Esophagus squamous epithelium (tissue), 5 donors: ENCODE measurements around the gene DNAJC4. TPM values are rescaled to one million over a fixed set of nuclear protein-coding genes. Genes with fewer than 3 reads are reported as not detected.
A peak's percentile ranks its signal among the peaks of the same experiment; 100 is the strongest.

Experiments
- DNase-seq: peaks from one replicate; lab custom pipeline; 2025; lab: John Stamatoyannopoulos, UW
- H3K27ac ChIP-seq, 4 donors: fragments of 200-600 bp; sonication (generic); one replicate each; pipeline ENCODE4 v1.5.1; 2016 to 2019; ENCODE audit warnings: mild to moderate bottlenecking in 1 of 4
- H3K27me3 ChIP-seq, 4 donors: fragments of 200-600 bp; sonication (generic); 1 replicate in 3 of 4; 2 replicates in 1 of 4; pipeline versions ENCODE4 v1.5.1 to v1.6.0; 2017 to 2021; ENCODE audit warnings: antibody characterized with exemption in 1 of 4
- H3K36me3 ChIP-seq, 3 donors: fragments of 200-600 bp; sonication (generic); one replicate each; pipeline ENCODE4 v1.5.1; 2016 to 2019
- H3K4me1 ChIP-seq, 3 donors: fragments of 200-600 bp; sonication (generic); one replicate each; pipeline ENCODE4 v1.5.1; 2017 to 2019
- H3K4me3 ChIP-seq, 4 donors: fragments of 200-600 bp; sonication (generic); 1 replicate in 3 of 4; 2 replicates in 1 of 4; pipeline ENCODE4 v1.5.1; 2016 to 2019; ENCODE audit warnings: mild to moderate bottlenecking in 2 of 4, moderate library complexity in 1 of 4
- H3K9me3 ChIP-seq, 3 donors: fragments of 200-600 bp; sonication (generic); one replicate each; pipeline ENCODE4 v1.5.1; 2016 to 2019
- POLR2A ChIP-seq, 4 donors: fragments of 450-650 bp; IDR thresholded peaks; one replicate each; pipeline ENCODE4 v1.6.1; 2017; ENCODE audit warnings: antibody characterized with exemption in 4 of 4, mild to moderate bottlenecking in 4 of 4, moderate library complexity in 3 of 4
- WGBS, 2 donors: methylation state at CpG; one replicate each; pipeline ENCODE4 v1.1.5; 2018; 5-methylcytosine and 5-hydroxymethylcytosine counted together
- intact Hi-C: fragments of 100-400 bp; cut with DNase I; formaldehyde crosslinking; loops from one replicate; pipeline ENCODE4 v1.15.0; 2022
- total RNA-seq, 4 donors: library from RNA; depleted of rRNA; stranded (reverse); fragments of >200 nt; gene quantifications; one replicate each; pipeline ENCODE4 v1.1.0, GENCODE V29; 2016
- TF ChIP-seq, protein P1 (sequence below), 6 experiments: fragments of 450-650 bp in 4 of 6; fragments of 200-600 bp in 2 of 6; sonication (generic) in 2 of 6; IDR thresholded peaks; one replicate each; pipeline ENCODE4 v1.5.1; 2016 to 2019; ENCODE audit warnings: antibody characterized with exemption in 6 of 6, mild to moderate bottlenecking in 4 of 6, moderate library complexity in 4 of 6
- donor health status: DM: yes; HTN: yes; CAD: no.

DNAJC4 gene
- total RNA-seq, 4 donors from 2014 or later = 8.9 to 27.1 (median 16.8) TPM

DNA sequence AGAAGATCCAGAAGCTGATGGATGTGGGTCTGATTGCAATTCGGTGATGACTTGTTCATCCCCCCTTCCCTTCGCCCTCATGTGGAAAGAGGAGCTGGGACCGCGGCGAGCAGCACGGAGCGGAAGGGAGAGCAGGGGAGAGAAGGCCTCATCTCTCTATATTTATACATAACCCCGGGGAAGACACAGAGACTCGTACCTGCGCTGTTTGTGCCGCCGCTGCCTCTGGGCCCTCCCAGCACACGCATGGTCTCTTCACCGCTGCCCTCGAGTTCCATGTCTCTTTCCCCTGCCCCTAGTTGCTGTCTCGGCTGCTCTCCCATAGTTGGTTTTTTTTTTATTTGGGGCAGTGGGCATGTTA lies 26.3 kb upstream of the DNAJC4 start:
- no peak for DNase-seq
- intact Hi-C loops = loop anchor here (5.0 kb wide), 1 partner anchor 98 kb away; the partner anchor contains the start of gene CATSPERZ
- 83% methylated on average over 16 of the region's 16 CpGs for WGBS, 2 donors
- Histone ChIP-seq H3K27ac (peak overlapping the region in 1 of 4 donors; percentile 38), H3K9me3 (no peaks in the 10 kb centered on the region), H3K36me3 (peaks cover 13 to 84% (median 40%) of the 10 kb centered on the region in 3 donors), H3K4me1 (peaks cover 4 to 52% (median 8%) of the 10 kb centered on the region in 3 donors), H3K27me3 (no peaks in the 10 kb centered on the region), H3K4me3 (no peak overlapping the region)
- no peak for TF ChIP-seq POLR2A (IDR thresholded peaks at IDR 0.05)
- TF ChIP-seq, protein P1, sequence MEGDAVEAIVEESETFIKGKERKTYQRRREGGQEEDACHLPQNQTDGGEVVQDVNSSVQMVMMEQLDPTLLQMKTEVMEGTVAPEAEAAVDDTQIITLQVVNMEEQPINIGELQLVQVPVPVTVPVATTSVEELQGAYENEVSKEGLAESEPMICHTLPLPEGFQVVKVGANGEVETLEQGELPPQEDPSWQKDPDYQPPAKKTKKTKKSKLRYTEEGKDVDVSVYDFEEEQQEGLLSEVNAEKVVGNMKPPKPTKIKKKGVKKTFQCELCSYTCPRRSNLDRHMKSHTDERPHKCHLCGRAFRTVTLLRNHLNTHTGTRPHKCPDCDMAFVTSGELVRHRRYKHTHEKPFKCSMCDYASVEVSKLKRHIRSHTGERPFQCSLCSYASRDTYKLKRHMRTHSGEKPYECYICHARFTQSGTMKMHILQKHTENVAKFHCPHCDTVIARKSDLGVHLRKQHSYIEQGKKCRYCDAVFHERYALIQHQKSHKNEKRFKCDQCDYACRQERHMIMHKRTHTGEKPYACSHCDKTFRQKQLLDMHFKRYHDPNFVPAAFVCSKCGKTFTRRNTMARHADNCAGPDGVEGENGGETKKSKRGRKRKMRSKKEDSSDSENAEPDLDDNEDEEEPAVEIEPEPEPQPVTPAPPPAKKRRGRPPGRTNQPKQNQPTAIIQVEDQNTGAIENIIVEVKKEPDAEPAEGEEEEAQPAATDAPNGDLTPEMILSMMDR (IDR thresholded peaks at IDR 0.05) = no peak

- WGBS, 2 donors = 19 to 30% methylated on average over 7 of the region's 7 CpGs
These were observed 25.8 kb upstream of the DNAJC4 start for GRCh38 chr11:64204464-64204989.

DNA sequence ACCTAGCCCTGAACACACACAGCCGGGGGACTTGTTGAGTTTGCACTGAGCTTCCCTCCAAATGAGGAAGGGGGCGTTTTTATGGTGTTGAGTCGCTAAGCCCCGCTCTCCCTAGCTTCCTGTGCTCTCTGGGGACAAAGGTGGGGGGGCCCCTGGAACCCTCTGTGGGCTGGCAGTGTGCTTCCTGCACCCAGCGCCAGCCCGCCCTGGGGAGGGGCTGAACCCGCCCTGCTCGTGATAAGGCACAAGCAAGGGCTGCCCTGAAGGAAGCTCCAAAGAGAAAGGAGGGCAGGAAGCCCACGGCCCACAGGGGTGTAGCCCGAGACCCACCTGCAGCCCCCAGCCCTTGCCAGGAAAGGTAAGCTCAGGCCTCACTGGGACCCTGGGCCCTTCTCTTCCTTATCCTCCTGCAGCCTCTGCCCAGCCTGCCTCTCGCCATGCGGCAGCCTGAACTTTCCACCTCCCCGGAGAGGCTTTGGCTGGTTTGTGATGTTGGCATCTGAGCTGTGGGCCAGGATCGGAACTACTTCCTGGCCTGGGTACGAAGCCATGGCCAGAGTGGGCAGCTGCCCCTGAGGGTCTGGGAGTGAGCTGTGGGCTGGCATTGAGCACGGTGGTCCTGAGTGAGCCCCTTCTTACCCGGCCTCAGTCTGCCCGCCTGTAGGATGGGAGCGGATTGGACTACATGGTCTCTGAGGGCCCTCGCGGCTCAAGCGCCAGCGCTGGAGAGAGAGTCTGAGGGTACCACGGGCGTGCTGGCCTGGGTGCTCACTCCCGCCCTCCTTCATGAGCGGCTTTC lies 23.7 kb upstream of the DNAJC4 start, which contains the start of gene FERMT3:
Gene FERMT3, plus strand, starts transcription at position 265 of the 799 bp plus-strand sequence. CDS start 644 bp downstream, outside the sequence.
- H3K4me3 ChIP-seq = peak within 1 kb of the TSS; percentile 29 to 64 (median 42)
- 42% methylated on average over 7 of the region's 27 CpGs; no CpG with 5 or more reads in 1 of the 2 donors for WGBS, 2 donors
- intact Hi-C loops = no loop called here
- no peaks in the 10 kb centered on the region for H3K9me3 ChIP-seq
- peaks cover 4 to 52% (median 8%) of the 10 kb centered on the region in 3 donors for H3K4me1 ChIP-seq
- no peak for DNase-seq
- TF ChIP-seq, protein P1 (IDR thresholded peaks at IDR 0.05) = peak in 1 of 6 experiments; percentile 7
- peak in 1 of 4 donors; percentile 55 for TF ChIP-seq POLR2A (IDR thresholded peaks at IDR 0.05)
- H3K36me3 ChIP-seq = peaks cover 13 to 73% (median 18%) of the 10 kb centered on the region in 3 donors
- H3K27me3 ChIP-seq = no peaks in the 10 kb centered on the region
- peak within 1 kb of the TSS; percentile 76 to 89 (median 82) for H3K27ac ChIP-seq

More at GRCh38 chr11:64204464-64204989, 25.8 kb upstream of the DNAJC4 start:
- no peaks in the 10 kb centered on the region for H3K27me3 ChIP-seq
- no peak overlapping the region for H3K4me3 ChIP-seq
- intact Hi-C loops = loop anchor here (5.0 kb wide), 1 partner anchor 98 kb away; the partner anchor contains the start of gene CATSPERZ
- peaks cover 13 to 79% (median 37%) of the 10 kb centered on the region in 3 donors for H3K36me3 ChIP-seq
- TF ChIP-seq, protein P1 (IDR thresholded peaks at IDR 0.05) = peak; percentile 66 to 87 (median 73)
- no peak for TF ChIP-seq POLR2A (IDR thresholded peaks at IDR 0.05)
- peak overlapping the region in 3 of 4 donors; percentile 38 to 89 (median 87) for H3K27ac ChIP-seq
- peaks cover 4 to 52% (median 8%) of the 10 kb centered on the region in 3 donors for H3K4me1 ChIP-seq
- H3K9me3 ChIP-seq = no peaks in the 10 kb centered on the region
- no peak for DNase-seq

DNA sequence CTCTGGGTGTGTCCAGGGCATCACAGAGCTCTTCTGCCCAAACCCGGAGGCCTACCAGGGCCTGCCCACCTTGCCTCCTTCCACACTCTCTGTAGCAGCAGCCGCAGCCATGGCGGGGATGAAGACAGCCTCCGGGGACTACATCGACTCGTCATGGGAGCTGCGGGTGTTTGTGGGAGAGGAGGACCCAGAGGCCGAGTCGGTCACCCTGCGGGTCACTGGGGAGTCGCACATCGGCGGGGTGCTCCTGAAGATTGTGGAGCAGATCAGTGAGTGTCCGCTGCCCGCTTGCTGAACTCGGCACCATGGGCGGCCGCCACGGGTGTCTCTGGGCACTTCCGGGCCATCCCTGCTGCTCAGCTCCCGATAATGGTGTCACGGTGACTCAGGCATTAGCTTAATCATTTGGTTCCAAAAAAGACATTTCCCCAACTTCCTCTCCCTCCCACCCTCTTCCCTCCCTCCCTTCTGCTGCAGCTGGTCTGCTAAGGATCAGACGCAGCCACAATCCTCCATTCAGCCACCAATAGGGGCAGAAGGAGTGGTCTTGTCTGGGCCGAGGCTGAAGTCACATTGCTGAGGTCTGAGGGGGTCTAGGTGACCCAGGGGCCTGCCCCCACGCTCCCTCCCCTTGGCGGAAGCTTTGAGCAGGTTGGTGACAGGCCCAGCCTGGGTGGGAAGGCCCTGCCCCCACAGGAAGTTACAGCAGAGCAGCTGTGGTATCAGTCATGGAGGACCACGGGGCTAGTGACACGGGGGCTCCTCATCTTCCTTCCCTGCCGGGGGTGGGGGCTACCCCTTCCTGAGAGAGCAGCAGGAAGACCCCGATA lies 22.9 kb upstream of the DNAJC4 start:
- H3K27ac ChIP-seq = peak overlapping the region; percentile 76 to 89 (median 82)
- no peaks in the 10 kb centered on the region for H3K27me3 ChIP-seq
- H3K9me3 ChIP-seq = no peaks in the 10 kb centered on the region
- peaks cover 4 to 52% (median 8%) of the 10 kb centered on the region in 3 donors for H3K4me1 ChIP-seq
- TF ChIP-seq, protein P1 (IDR thresholded peaks at IDR 0.05) = no peak
- peak in 2 of 4 donors; percentile 20 to 25 for TF ChIP-seq POLR2A (IDR thresholded peaks at IDR 0.05)
- H3K36me3 ChIP-seq = peaks cover 13 to 68% (median 18%) of the 10 kb centered on the region in 3 donors
- no peak for DNase-seq
- intact Hi-C loops = no loop called here
- H3K4me3 ChIP-seq = peak overlapping the region; percentile 29 to 64 (median 42)
- 52 to 77% methylated on average over 12 to 15 of the region's 30 CpGs for WGBS, 2 donors
